OCI-LY7 (cell line): Measurements from ENCODE around the gene AP1M2.

Experiments used
- EZH2phosphoT487 ChIP-seq: fragments of 200-600 bp; sonication (generic); IDR thresholded peaks from 2 replicates; pipeline ENCODE4 v1.6.1; 2018; ENCODE audit warnings: low read depth, borderline replicate concordance, mild to moderate bottlenecking, mixed run types, antibody characterized with exemption, low read length, moderate library complexity, mixed read lengths
- TF ChIP-seq, protein P1 (sequence below): fragments of 200-600 bp; sonication (generic); conservative IDR thresholded peaks from 2 replicates; pipeline ENCODE4 v1.5.1; 2014; ENCODE audit warnings: mild to moderate bottlenecking, antibody characterized with exemption, low read length, moderate library complexity, mixed read lengths

DNA sequence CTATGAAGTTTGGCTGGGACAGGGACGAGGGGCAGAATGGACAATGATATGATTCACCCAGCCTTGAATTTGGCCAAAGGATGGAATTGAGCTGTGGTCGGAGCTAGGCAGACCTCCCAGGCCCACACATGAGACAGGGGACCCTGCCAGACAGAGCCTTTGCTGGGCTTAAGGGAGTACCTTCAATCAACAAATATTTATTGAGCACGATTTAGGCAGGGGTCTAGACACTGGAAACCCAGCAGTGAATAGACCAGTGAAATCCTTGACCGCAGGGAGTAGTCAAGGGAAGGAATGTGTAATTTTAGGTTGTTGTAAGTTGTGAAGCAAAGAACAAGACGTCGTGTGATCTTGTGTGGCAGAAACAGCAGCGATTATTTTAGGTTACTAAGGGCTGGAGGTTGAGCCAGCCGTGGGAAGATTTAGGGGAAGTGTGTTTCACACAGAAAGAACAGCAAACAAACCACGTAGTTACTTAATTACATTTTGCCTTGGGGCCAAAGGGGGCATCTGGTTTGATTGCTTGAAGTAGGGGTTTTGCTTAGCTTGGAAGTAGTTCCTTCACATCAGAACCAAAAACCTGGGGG is 16.9 kb upstream of the AP1M2 start:
- TF ChIP-seq, protein P1, sequence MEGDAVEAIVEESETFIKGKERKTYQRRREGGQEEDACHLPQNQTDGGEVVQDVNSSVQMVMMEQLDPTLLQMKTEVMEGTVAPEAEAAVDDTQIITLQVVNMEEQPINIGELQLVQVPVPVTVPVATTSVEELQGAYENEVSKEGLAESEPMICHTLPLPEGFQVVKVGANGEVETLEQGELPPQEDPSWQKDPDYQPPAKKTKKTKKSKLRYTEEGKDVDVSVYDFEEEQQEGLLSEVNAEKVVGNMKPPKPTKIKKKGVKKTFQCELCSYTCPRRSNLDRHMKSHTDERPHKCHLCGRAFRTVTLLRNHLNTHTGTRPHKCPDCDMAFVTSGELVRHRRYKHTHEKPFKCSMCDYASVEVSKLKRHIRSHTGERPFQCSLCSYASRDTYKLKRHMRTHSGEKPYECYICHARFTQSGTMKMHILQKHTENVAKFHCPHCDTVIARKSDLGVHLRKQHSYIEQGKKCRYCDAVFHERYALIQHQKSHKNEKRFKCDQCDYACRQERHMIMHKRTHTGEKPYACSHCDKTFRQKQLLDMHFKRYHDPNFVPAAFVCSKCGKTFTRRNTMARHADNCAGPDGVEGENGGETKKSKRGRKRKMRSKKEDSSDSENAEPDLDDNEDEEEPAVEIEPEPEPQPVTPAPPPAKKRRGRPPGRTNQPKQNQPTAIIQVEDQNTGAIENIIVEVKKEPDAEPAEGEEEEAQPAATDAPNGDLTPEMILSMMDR = no peak
- TF ChIP-seq EZH2phosphoT487 = no peak
